ENCODE data around the gene PCK1.

DNA sequence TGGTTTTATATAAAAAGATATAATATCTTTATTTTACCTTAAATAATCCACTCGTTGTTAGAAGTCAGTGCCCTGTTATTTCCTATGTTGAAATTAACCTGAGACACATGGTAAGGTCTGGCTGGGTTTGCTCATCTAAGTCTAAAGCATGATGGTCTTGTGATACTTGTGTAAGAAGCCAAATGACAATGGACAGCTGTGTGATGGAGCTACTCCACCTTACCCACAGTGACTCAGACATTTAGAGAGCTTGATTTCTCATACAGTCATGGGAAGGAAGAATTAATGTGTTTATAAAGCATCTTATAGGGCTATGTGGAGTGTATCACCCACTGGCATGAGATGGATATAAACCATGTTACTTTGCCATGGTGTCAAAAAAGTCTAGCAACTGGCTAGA, 47.7 kb upstream of the PCK1 start:
- TF ChIP-seq, protein P1, sequence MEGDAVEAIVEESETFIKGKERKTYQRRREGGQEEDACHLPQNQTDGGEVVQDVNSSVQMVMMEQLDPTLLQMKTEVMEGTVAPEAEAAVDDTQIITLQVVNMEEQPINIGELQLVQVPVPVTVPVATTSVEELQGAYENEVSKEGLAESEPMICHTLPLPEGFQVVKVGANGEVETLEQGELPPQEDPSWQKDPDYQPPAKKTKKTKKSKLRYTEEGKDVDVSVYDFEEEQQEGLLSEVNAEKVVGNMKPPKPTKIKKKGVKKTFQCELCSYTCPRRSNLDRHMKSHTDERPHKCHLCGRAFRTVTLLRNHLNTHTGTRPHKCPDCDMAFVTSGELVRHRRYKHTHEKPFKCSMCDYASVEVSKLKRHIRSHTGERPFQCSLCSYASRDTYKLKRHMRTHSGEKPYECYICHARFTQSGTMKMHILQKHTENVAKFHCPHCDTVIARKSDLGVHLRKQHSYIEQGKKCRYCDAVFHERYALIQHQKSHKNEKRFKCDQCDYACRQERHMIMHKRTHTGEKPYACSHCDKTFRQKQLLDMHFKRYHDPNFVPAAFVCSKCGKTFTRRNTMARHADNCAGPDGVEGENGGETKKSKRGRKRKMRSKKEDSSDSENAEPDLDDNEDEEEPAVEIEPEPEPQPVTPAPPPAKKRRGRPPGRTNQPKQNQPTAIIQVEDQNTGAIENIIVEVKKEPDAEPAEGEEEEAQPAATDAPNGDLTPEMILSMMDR (IDR thresholded peaks at IDR 0.05) = no peak
- TF ChIP-seq RELA (CRISPR knock-in tag; IDR thresholded peaks at IDR 0.05; ENCODE audit: borderline replicate concordance) (no peak), NR3C1 (CRISPR knock-in tag; conservative IDR thresholded peaks at IDR 0.05; ENCODE audit: low read depth) (no peak), CBFB (CRISPR knock-in tag; IDR thresholded peaks at IDR 0.05; ENCODE audit: low read depth) (no peak), OVOL2 (CRISPR knock-in tag; IDR thresholded peaks at IDR 0.05; ENCODE audit: borderline replicate concordance) (no peak), ZNF416 (CRISPR knock-in tag; IDR thresholded peaks at IDR 0.05) (no peak), HMGA2 (CRISPR knock-in tag; IDR thresholded peaks at IDR 0.05) (no peak)
- TF ChIP-seq, protein P2, sequence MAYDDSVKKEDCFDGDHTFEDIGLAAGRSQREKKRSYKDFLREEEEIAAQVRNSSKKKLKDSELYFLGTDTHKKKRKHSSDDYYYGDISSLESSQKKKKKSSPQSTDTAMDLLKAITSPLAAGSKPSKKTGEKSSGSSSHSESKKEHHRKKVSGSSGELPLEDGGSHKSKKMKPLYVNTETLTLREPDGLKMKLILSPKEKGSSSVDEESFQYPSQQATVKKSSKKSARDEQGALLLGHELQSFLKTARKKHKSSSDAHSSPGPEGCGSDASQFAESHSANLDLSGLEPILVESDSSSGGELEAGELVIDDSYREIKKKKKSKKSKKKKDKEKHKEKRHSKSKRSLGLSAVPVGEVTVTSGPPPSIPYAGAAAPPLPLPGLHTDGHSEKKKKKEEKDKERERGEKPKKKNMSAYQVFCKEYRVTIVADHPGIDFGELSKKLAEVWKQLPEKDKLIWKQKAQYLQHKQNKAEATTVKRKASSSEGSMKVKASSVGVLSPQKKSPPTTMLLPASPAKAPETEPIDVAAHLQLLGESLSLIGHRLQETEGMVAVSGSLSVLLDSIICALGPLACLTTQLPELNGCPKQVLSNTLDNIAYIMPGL (CRISPR knock-in tag; IDR thresholded peaks at IDR 0.05) = no peak
- TF ChIP-seq, protein P3, sequence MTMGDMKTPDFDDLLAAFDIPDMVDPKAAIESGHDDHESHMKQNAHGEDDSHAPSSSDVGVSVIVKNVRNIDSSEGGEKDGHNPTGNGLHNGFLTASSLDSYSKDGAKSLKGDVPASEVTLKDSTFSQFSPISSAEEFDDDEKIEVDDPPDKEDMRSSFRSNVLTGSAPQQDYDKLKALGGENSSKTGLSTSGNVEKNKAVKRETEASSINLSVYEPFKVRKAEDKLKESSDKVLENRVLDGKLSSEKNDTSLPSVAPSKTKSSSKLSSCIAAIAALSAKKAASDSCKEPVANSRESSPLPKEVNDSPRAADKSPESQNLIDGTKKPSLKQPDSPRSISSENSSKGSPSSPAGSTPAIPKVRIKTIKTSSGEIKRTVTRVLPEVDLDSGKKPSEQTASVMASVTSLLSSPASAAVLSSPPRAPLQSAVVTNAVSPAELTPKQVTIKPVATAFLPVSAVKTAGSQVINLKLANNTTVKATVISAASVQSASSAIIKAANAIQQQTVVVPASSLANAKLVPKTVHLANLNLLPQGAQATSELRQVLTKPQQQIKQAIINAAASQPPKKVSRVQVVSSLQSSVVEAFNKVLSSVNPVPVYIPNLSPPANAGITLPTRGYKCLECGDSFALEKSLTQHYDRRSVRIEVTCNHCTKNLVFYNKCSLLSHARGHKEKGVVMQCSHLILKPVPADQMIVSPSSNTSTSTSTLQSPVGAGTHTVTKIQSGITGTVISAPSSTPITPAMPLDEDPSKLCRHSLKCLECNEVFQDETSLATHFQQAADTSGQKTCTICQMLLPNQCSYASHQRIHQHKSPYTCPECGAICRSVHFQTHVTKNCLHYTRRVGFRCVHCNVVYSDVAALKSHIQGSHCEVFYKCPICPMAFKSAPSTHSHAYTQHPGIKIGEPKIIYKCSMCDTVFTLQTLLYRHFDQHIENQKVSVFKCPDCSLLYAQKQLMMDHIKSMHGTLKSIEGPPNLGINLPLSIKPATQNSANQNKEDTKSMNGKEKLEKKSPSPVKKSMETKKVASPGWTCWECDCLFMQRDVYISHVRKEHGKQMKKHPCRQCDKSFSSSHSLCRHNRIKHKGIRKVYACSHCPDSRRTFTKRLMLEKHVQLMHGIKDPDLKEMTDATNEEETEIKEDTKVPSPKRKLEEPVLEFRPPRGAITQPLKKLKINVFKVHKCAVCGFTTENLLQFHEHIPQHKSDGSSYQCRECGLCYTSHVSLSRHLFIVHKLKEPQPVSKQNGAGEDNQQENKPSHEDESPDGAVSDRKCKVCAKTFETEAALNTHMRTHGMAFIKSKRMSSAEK (CRISPR knock-in tag; IDR thresholded peaks at IDR 0.05; ENCODE audit: borderline replicate concordance) = no peak

Data from WTC11 (cell line).